Adipocyte (in vitro differentiated cells): ENCODE results near the gene SNAPC1.
"Not testable (repeated sequence)": the region's sequence is repeated elsewhere in the genome, so short reads cannot be mapped to it uniquely, and the experiment has no call there.

Experiments
- DNase-seq: peaks from one replicate; pipeline ENCODE4 v3.0.0-alpha.2; 2015; ENCODE audit warnings: low read depth
- H3K27me3 ChIP-seq: replicated peaks from 2 replicates; pipeline ENCODE4 v1.7.0; 2013; ENCODE audit warnings: mild to moderate bottlenecking, low read length, moderate library complexity; ENCODE audit not compliant: control insufficient read depth, insufficient read depth
- H3K36me3 ChIP-seq: 2 replicates; pipeline ENCODE4 v1.7.0; 2013; ENCODE audit warnings: low read length, mild to moderate bottlenecking, moderate library complexity; ENCODE audit not compliant: control insufficient read depth, insufficient read depth, severe bottlenecking
- H3K4me1 ChIP-seq: 2 replicates; pipeline ENCODE4 v1.7.0; 2013; ENCODE audit warnings: mild to moderate bottlenecking, low read length, moderate library complexity; ENCODE audit not compliant: control insufficient read depth, insufficient read depth
- H3K4me3 ChIP-seq: 2 replicates; pipeline ENCODE4 v1.7.0; 2013; ENCODE audit warnings: mild to moderate bottlenecking, low read length, moderate library complexity
- H3K9ac ChIP-seq: 2 replicates; pipeline ENCODE4 v1.7.0; 2013; ENCODE audit warnings: mild to moderate bottlenecking, low read length, moderate library complexity
- H3K9me3 ChIP-seq: 2 replicates; pipeline ENCODE4 v1.7.0; 2013; ENCODE audit warnings: mild to moderate bottlenecking, low read length, moderate library complexity; ENCODE audit not compliant: control insufficient read depth

Gene SNAPC1

GRCh38 chr14:61730756-61731373, 31.4 kb upstream of the SNAPC1 start:
- no peaks in the 10 kb centered on the region for H3K27me3 ChIP-seq
- no peaks in the 10 kb centered on the region for H3K9me3 ChIP-seq
- peak overlapping the region; percentile 33 for H3K9ac ChIP-seq
- H3K36me3 ChIP-seq: peaks cover 100% of the 10 kb centered on the region
- peak; percentile 45 for DNase-seq
- no peak overlapping the region for H3K4me3 ChIP-seq
- H3K4me1 ChIP-seq: peaks cover 26% of the 10 kb centered on the region

GRCh38 chr14:61733972-61734371, 28.2 kb upstream of the SNAPC1 start:
- Histone ChIP-seq H3K9me3 (no peaks in the 10 kb centered on the region), H3K36me3 (peaks cover 99% of the 10 kb centered on the region)
- no peak for DNase-seq

GRCh38 chr14:61736751-61737150, 25.5 kb upstream of the SNAPC1 start:
- Histone ChIP-seq H3K9ac (peak overlapping the region; percentile 5), H3K4me1 (peaks cover 7% of the 10 kb centered on the region), H3K4me3 (no peak overlapping the region), H3K9me3 (no peaks in the 10 kb centered on the region), H3K27me3 (no peaks in the 10 kb centered on the region), H3K36me3 (peaks cover 98% of the 10 kb centered on the region)
- no peak for DNase-seq

More at GRCh38 chr14:61733972-61734371, 28.2 kb upstream of the SNAPC1 start:
- Histone ChIP-seq H3K4me1 (peaks cover 19% of the 10 kb centered on the region), H3K27me3 (no peaks in the 10 kb centered on the region), H3K4me3 (no peak overlapping the region), H3K9ac (no peak overlapping the region)

GRCh38 chr14:61737915-61738314, 24.3 kb upstream of the SNAPC1 start:
- Histone ChIP-seq H3K36me3 (peaks cover 98% of the 10 kb centered on the region), H3K9ac (no peak overlapping the region), H3K27me3 (no peaks in the 10 kb centered on the region), H3K4me3 (no peak overlapping the region), H3K9me3 (no peaks in the 10 kb centered on the region), H3K4me1 (peaks cover 7% of the 10 kb centered on the region)
- DNase-seq: no peak

GRCh38 chr14:61739133-61739532, 23.1 kb upstream of the SNAPC1 start:
- peaks cover 98% of the 10 kb centered on the region for H3K36me3 ChIP-seq
- no peak for DNase-seq
- no peak overlapping the region for H3K4me3 ChIP-seq
- peaks cover 7% of the 10 kb centered on the region for H3K4me1 ChIP-seq
- no peaks in the 10 kb centered on the region for H3K27me3 ChIP-seq
- no peaks in the 10 kb centered on the region for H3K9me3 ChIP-seq
- no peak overlapping the region for H3K9ac ChIP-seq

DNA sequence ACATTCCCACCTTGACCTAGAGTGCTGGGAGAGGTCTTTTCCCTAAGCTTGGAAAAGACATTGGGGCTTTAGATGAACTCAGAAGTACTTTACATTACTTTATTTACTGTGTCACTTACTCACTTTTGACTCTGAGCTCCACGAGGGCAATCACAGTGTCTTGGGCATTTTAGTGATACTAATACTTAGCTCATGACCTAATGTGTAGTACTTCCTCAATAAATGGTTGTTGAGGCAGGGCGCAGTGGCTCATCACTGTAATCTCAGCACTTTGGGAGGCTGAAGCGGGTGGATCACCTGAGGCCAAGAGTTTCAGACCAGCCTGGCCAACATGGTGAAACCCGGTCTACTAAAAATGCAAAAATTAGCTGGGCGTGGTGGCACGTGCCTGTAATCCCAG, 19.8 kb upstream of the SNAPC1 start:
- no peak for DNase-seq
- Histone ChIP-seq H3K4me3 (no peak overlapping the region), H3K27me3 (no peaks in the 10 kb centered on the region), H3K36me3 (peaks cover 96% of the 10 kb centered on the region), H3K9me3 (no peaks in the 10 kb centered on the region), H3K9ac (no peak overlapping the region), H3K4me1 (peaks cover 6% of the 10 kb centered on the region)

DNA sequence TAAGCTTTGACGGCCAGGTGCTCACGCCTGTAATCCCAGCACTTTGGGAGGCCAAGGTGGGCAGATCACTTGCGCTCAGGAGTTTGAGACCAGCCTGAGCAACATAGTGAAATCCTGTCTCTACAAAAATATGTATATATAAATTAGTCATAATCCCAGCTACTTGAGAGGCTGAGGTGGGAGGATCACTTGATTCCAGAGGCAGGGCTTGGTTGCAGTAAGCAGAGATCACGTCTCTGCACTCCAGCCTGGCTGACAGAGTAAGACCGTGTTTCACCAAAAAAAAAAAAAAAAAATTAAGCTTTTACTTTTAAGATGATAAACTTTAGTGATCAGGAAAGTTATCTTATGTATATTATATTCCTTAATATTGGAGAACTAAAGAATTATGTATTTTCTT, 18.0 kb upstream of the SNAPC1 start:
- peaks cover 24% of the 10 kb centered on the region for H3K4me1 ChIP-seq
- H3K9ac ChIP-seq: no peak overlapping the region
- H3K4me3 ChIP-seq: no peak overlapping the region
- peaks cover 97% of the 10 kb centered on the region for H3K36me3 ChIP-seq
- no peaks in the 10 kb centered on the region for H3K9me3 ChIP-seq
- DNase-seq: no peak
- H3K27me3 ChIP-seq: no peaks in the 10 kb centered on the region

DNA sequence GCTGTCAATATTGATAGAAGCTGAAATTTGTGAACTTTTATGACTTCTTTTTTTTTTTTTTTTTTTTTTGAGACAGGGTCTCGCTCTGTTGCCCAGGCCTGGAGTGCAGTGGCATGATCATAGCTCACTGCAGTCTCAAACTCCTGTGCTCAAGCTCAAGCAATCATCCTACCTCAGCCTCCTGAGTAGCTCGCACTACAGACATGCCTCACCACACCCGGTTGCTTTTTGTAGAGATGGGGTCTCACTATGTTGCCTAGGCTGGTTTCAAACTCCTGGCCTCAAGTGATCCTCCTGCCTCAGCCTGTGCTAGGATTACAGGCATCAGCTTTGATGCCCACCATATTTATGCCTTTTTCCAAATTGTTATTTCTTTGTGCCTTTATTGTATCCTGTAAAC, 15.9 kb upstream of the SNAPC1 start:
- peaks cover 41% of the 10 kb centered on the region for H3K4me1 ChIP-seq

DNA sequence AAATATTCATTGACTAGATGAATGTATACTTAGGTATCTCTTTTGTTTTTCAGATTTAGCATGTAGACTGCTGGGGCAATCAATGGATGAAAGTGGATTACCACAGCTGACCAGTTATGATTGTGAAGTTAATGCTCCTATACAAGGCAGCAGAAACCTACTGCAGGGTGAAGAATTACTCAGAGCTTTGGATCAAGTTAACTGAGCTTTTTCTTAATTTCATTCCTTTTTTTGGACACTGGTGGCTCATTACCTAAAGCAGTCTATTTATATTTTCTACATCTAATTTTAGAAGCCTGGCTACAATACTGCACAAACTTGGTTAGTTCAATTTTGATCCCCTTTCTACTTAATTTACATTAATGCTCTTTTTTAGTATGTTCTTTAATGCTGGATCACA, 15.3 kb upstream of the SNAPC1 start:
- peaks cover 85% of the 10 kb centered on the region for H3K36me3 ChIP-seq
- no peak for DNase-seq
- no peaks in the 10 kb centered on the region for H3K9me3 ChIP-seq
- H3K4me3 ChIP-seq: no peak overlapping the region
- peaks cover 46% of the 10 kb centered on the region for H3K4me1 ChIP-seq
- no peaks in the 10 kb centered on the region for H3K27me3 ChIP-seq
- peak overlapping the region; percentile 84 for H3K9ac ChIP-seq

More for the DNA sequence above, 15.9 kb upstream of the SNAPC1 start:
- H3K36me3 ChIP-seq: peaks cover 91% of the 10 kb centered on the region
- H3K27me3 ChIP-seq, H3K4me3 ChIP-seq, DNase-seq, H3K9me3 ChIP-seq: not testable (repeated sequence)
- peak overlapping the region; percentile 84 for H3K9ac ChIP-seq

GRCh38 chr14:61747342-61747741, 14.9 kb upstream of the SNAPC1 start:
- peaks cover 81% of the 10 kb centered on the region for H3K36me3 ChIP-seq
- peak overlapping the region; percentile 78 for H3K4me3 ChIP-seq
- DNase-seq: peak; percentile 58
- peaks cover 51% of the 10 kb centered on the region for H3K4me1 ChIP-seq
- no peaks in the 10 kb centered on the region for H3K9me3 ChIP-seq
- peak overlapping the region; percentile 84 for H3K9ac ChIP-seq
- no peaks in the 10 kb centered on the region for H3K27me3 ChIP-seq

- Histone ChIP-seq H3K4me1 (peaks cover 68% of the 10 kb centered on the region), H3K9ac (peak overlapping the region; percentile 84), H3K9me3 (no peaks in the 10 kb centered on the region), H3K27me3 (no peaks in the 10 kb centered on the region), H3K36me3 (peaks cover 62% of the 10 kb centered on the region), H3K4me3 (peak overlapping the region; percentile 78)
- peak; percentile 41 for DNase-seq
Observed at GRCh38 chr14:61749264-61749663, 13.0 kb upstream of the SNAPC1 start.

DNA sequence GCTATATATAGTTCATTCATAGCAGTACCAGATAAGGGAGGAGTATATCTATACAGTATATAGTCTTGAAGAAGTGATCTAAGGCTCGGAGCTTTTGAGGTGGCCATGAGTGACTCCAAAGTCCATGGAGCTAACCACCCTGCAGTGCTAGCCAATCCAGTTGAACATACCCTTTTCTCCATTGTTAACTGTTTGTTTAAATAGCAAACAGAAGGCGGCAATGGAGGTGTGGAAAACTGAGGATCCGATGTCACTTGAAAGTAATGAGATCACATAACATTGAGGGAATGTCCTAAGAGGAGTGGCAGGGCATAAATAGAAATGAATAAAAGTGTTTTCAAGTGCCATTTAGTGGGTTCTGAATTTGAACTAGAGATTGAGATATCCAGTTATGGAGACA, 12.4 kb upstream of the SNAPC1 start:
- DNase-seq: no peak
- H3K4me1 ChIP-seq: peaks cover 74% of the 10 kb centered on the region
- no peaks in the 10 kb centered on the region for H3K27me3 ChIP-seq
- H3K9ac ChIP-seq: peak overlapping the region; percentile 84
- H3K36me3 ChIP-seq: peaks cover 56% of the 10 kb centered on the region
- H3K9me3 ChIP-seq: no peaks in the 10 kb centered on the region
- peak overlapping the region; percentile 78 for H3K4me3 ChIP-seq
